ENCODE measurements around the gene CZIB.
"Not testable (repeated sequence)": the region's sequence is repeated elsewhere in the genome, so short reads cannot be mapped to it uniquely, and the experiment has no call there.

The CZIB gene

DNA sequence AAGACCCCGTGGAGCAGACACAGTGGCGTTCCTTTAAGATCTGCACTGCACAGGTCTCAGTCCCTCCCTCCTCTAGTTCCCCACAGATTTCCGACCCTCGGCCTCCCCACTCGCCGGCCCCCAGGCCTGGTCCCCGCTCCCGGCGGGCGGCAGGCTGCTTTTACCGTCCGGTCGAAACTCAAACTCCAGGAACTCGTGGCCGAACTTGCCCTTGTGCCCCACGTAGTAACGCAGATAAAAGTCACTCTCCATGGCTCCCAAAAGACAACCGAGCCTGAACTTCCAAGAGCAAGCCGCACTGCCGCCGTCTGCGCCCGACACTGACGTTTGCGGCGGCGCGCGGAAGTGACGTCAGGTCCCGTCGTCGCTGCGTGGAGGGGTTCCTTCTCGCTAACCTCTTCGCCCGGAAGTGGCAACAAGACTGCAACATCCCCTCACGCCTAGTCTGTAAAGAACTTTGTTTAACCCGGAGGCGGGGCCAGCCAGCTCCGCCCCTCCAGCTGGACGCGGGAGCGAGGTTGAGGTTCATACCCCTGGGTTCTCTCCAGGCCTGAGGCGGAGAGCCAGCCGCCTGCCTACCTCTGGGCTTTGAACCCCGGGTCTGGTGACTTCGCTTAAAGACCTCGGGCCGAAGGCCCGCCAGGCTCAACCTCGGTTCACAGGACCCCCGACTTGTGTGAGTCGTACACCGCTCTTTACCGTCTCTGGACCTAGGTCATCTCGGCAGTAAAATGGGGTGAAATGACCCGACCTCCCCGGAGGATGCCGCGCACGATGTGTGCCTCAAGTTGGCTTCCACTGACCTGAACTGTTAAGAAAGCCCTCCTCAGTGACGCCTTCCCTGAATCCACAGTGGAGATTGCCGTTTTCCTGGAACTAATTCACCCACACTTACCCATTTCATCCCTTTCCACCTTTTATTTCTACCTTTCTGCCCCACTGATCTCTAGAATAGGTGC is 18.0 kb upstream of the CZIB start, which contains the start of gene MAGOH:
Gene MAGOH, minus strand, starts transcription at position 322 of the 959 bp plus-strand sequence. Its CDS starts 70 bp downstream, at position 252.
- DNase-seq: peak; percentile 94

DNA sequence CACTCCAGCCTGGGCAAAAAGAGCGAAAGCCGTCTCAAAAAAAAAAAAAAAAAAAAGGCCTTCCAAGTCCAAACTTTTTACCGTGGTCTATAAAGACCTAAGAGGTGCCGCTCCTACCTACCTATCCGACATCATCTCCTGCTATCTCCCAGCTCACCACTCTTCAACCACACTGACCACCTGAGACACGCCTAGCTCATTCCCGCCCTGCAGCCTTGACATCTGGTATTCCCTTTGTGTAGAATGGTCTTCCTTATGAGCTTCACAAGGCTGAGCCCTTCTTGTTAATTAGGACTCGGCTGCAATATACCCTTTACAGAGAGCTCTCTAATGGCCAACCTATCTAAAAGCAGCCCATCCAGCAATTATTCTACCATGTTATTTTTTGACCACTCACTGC is 17.2 kb upstream of the CZIB start:
- DNase-seq: no peak

- no peak for DNase-seq
These were observed 490 bp upstream of the CZIB start for GRCh38 chr1:53220962-53221286.

GRCh38 chr1:53219711-53220110 is 723 bp downstream of the CZIB start:
- no peak for DNase-seq

DNA sequence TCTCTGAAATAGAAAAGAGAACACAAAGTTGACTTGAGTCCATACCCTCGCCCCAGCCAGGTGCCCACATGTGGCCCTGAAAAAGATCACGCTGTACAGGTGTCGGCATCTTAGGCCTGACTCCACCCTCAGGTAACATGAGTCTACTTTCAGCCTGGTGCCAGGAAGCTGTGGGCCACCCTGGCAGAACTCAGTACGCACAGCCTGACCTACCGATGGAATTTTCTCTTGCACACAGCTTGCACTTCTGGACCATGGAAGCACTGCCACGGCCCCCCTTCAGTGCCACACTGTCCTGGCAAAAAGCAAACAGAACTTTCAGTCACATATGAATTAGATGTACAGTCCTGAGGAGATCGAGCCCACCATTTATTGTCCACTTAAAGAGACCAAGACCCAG is 2.2 kb downstream of the CZIB start:
- no peak for DNase-seq

- DNase-seq: no peak
These were observed 6.0 kb downstream of the CZIB start for GRCh38 chr1:53214376-53214940.

GRCh38 chr1:53210954-53211353 is 9.5 kb downstream of the CZIB start:
- DNase-seq: no peak

DNA sequence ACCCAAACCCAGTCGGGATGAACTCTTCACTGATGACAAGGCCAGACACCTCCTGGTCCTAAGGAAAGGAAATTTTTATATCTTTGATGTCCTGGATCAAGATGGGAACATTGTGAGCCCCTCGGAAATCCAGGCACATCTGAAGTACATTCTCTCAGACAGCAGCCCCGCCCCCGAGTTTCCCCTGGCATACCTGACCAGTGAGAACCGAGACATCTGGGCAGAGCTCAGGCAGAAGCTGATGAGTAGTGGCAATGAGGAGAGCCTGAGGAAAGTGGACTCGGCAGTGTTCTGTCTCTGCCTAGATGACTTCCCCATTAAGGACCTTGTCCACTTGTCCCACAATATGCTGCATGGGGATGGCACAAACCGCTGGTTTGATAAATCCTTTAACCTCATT is 10.1 kb downstream of the CZIB start:
- DNase-seq: no peak

DNA sequence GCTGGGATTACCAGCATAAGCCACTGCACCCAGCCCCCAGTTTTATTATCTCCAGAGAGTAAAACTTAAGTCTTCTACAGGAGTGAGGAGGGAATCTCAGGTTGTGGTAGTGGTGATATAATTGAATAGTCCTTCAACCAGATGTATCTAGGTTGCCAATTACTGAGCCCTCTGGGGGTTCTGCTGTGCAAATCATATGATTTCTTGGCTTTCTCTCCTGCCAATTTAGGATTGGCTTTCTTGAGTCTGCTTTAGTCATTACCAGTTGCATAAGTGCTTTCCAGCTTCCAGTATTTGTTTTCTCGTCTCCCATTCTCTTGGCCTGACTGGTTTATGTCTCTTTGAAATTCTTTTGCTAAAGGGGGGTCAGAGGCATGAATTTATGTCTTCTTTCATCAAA is 12.7 kb downstream of the CZIB start:
- no peak for DNase-seq

DNA sequence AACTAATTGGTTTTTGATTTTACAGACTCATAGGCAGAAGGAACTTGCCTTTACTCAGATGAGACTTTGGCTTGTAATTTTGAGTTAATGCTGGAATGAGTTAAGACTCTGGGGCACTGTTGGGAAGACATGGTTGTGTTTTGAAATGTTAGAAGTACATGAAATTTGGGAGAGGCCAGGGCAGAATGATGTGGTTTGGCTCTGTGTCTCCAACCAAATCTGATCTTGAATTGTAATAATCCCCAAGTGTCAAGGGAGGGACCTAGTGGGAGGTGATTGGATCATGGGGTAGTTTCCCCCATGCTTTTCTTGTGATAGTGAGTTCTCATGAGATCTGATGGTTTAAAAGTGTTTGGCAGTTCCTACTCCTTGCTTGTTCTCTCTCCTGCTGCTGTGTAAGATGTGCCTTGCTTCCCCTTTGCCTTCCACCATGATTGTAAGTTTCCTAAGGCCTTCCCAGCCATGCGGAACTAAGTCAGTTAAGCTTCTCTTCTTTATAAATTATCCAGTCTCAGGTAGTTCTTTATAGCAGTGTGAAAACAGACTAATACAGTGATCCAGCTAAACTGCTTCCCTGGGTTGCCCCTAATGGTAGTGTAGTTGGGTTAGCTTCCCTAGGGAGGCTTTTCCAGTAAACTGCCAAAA is 13.6 kb downstream of the CZIB start:
- no peak for DNase-seq

- not testable (repeated sequence) for DNase-seq
These were observed 14.2 kb downstream of the CZIB start for GRCh38 chr1:53206083-53206685.

DNA sequence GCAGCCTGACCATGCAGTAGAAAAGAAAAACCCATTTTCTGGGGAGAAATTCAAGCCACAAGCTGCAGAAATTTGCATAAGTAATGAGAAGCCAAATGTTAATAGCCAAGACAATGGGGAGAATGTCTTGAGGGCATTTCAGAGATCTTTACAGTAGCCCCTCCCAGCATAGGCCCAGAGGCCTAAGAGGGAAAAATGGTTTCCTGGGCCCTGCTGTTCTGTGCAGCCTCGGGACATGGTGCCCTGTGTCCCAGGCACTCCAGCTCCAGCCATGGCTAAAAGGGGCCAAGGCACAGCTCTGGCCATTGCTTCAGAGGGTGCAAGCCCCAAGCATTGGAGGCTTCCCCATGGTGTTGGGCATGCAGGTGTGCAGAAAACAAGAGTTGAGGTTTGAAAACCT is 14.9 kb downstream of the CZIB start:
- DNase-seq: not testable (repeated sequence)

DNA sequence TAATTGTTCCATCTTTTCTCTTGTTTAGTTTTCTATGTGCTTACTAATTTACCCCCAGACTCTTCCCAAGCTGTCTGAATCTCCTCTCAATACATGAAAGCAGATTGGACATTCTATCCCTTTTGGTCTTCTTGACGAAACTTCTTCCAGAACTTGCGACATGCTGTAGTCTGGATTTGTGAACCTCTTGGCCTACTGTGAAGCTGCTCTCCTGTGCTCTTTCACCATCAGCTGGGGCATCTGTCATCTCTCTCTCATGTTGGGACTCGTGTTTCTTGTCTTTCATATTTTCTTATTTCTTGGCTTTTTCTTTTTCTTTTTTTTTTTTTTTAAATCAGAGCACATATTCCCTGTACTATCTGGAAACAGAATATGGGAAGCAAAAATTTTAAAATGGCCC is 17.0 kb downstream of the CZIB start:
- no peak for DNase-seq

- DNase-seq: no peak
These were observed 22.2 kb downstream of the CZIB start for GRCh38 chr1:53198241-53198651.

DNA sequence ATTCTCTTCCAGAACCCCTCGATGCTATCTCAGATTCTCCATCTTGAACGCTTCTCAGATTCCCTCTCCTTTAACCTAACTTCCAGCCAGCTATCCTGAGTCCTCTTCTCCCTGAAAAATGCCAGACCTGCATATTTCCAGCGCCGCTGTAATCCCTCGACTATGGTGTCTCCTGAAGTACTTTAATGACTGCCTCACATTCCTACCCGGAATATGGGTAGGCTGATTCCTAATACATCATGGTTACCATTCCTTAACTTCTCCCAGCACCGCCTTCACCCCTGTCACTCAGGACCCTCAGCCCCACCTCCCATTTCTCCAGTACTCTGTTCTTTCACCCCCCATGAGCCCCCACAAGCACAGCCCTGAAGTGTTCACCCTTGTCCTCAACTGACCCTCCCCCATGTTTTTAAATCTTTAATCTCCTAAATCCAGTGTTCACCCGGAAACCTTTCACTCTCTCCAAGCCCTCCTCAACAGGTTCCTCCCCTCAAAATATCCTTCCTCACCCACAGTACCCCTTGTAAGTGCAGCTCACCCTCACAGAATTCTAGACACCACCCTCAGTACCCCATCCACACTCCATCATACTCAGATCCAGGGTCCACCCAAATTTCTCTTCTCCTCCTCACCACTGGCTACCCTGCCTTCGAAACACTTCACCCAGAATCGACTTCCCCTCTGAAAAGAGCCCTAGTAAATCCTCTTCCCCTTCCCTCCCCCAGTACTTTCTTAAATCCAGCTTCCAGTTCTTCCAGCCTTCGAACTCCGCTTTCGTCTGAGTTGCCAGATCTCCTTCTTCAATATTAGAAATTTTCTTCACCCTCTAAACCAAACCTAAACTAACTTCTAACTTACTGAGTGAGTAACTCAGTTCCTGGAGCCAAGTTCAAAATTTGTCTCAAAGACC is 22.9 kb downstream of the CZIB start:
- no peak for DNase-seq

DNA sequence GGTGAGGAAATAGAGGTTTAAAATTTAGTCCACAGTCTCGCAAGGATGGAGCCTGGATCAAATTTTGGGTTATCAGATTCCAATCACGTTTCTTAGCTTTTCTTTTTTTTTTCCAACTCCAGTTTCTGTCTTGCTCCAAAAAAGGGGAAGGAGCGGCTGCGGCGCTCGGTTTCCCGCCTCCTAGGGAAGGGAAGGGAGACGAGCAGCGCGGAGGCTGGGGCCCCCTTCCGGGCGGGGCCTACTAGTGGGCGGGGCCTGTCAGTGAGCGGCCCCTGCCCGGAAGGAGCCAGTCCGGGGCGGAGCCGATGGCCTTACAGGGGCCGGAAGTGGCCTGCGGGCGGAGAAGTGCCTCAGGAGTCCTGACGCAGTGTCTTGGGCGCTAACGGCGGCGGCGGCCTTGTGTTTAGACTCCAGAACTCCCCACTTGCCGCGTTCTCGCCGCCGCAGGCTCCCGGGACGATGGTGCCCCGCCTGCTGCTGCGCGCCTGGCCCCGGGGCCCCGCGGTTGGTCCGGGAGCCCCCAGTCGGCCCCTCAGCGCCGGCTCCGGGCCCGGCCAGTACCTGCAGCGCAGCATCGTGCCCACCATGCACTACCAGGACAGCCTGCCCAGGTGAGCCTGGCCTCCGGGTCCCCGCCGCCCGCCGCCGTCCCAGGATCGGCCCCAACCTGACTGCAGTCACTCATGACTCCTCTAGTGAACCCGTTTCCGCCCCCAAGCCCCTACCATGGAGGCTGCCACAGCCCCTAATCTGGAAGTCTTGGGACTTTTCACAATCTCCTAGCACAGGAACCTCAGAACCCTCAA is 23.7 kb downstream of the CZIB start, which contains the start of gene CPT2:
Gene CPT2, plus strand, starts transcription at position 340 of the 806 bp plus-strand sequence. Its CDS starts 120 bp downstream, at position 460.
- DNase-seq: peak; percentile 95

GRCh38 chr1:53196017-53196484 is 24.4 kb downstream of the CZIB start:
- no peak for DNase-seq

DNA sequence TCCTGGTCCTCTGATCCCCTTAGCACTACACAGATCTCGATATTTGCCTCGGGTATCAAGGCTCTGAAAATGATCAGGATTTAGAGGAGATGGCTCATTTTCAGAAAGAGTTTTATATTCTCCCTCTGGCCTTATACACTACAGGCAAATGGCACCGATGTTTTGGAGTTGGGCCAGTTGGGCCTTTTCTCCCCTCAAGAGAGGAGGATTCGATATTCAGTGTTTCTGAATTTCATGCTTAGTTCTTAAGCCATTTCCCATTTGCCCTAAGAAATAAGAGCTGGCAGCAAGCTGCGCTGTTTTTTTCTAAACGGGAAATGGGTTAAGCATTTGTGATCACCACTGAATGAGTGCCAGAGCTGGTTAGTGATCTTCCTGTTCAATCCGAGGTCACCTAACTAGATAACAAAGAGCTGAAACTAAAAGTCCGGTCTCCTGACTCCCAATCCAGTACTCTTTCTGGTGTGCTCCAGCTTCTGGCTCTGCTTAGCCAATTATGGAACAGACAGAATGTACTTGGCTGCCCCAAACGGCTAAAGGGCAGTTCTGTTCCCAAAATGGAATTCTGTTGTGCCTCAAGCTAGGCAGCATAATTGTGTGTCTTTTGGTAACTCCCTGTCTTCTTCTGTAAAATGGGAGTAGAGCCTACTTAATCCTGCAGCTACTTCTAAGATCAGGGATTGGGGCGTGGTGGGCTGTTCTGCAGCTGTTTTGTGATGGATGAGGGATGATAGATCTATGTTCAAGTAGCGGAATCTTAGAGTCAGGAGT is 25.0 kb downstream of the CZIB start:
- DNase-seq: no peak

GRCh38 chr1:53190210-53190611 is 30.2 kb downstream of the CZIB start:
- DNase-seq: no peak

GRCh38 chr1:53189061-53189460 is 31.4 kb downstream of the CZIB start:
- DNase-seq: no peak

All from NCI-H2171 (cell line).